Iris pigment epithelial cell (primary cell): ENCODE data around the gene SDHB.
A peak's percentile ranks its signal among the peaks of the same experiment; 100 is the strongest.

Source experiments
- DNase-seq: peaks from one replicate; pipeline ENCODE4 v3.0.0-alpha.2; 2011; ENCODE audit warnings: low read depth

SDHB gene

GRCh38 chr1:17053685-17054410 is at the start of gene SDHB:
TSS of gene SDHB (minus strand) at chr1:17054032. CDS start at chr1:17054019, 13 bp downstream.
- DNase-seq = peak; percentile 99

GRCh38 chr1:17102232-17102631 is 48.4 kb upstream of the SDHB start:
- no peak for DNase-seq

- DNase-seq = no peak
Observed at GRCh38 chr1:17101261-17101660, 47.4 kb upstream of the SDHB start.

- no peak for DNase-seq
Observed at GRCh38 chr1:17099616-17100340, 45.9 kb upstream of the SDHB start.

- DNase-seq = no peak
Observed at GRCh38 chr1:17098446-17099317, 44.9 kb upstream of the SDHB start.

GRCh38 chr1:17097787-17098186 is 44.0 kb upstream of the SDHB start:
- DNase-seq = no peak

- no peak for DNase-seq
Observed at GRCh38 chr1:17097147-17097546, 43.3 kb upstream of the SDHB start.

- no peak for DNase-seq
Observed at GRCh38 chr1:17096584-17096983, 42.8 kb upstream of the SDHB start.

GRCh38 chr1:17095141-17095540 is 41.3 kb upstream of the SDHB start:
- DNase-seq = no peak

GRCh38 chr1:17094664-17095063 is 40.8 kb upstream of the SDHB start:
- DNase-seq = peak; percentile 25

- DNase-seq = no peak
Observed at GRCh38 chr1:17093822-17094393, 40.1 kb upstream of the SDHB start.

GRCh38 chr1:17091252-17091651 is 37.4 kb upstream of the SDHB start:
- DNase-seq = no peak

GRCh38 chr1:17089506-17089905 is 35.7 kb upstream of the SDHB start:
- DNase-seq = no peak

- DNase-seq = no peak
Observed at GRCh38 chr1:17086751-17087150, 32.9 kb upstream of the SDHB start.

GRCh38 chr1:17084787-17085186 is 31.0 kb upstream of the SDHB start:
- no peak for DNase-seq

GRCh38 chr1:17082761-17083160 is 28.9 kb upstream of the SDHB start:
- no peak for DNase-seq

GRCh38 chr1:17081439-17081838 is 27.6 kb upstream of the SDHB start:
- DNase-seq = no peak

- DNase-seq = no peak
Observed at GRCh38 chr1:17080880-17081279, 27.0 kb upstream of the SDHB start.

GRCh38 chr1:17080085-17080759 is 26.4 kb upstream of the SDHB start:
- no peak for DNase-seq

- no peak for DNase-seq
Observed at GRCh38 chr1:17078991-17079868, 25.4 kb upstream of the SDHB start.
